Retinal pigment epithelial cell (primary cell): ENCODE results near the gene CNDP2.

Experiments
- DNase-seq: peaks from one replicate; pipeline ENCODE4 v3.0.0-alpha.2; 2010; ENCODE audit warnings: low read depth
- H3K4me3 ChIP-seq: 2 replicates; pipeline ENCODE4 v1.5.1; 2011; ENCODE audit warnings: mild to moderate bottlenecking, low read length, control low read depth, moderate library complexity
- TF ChIP-seq, protein P1 (sequence below): conservative IDR thresholded peaks from 2 replicates; pipeline ENCODE4 v1.5.1; 2011; ENCODE audit warnings: low read depth, low read length, control low read depth, inconsistent platforms

The CNDP2 gene

DNA sequence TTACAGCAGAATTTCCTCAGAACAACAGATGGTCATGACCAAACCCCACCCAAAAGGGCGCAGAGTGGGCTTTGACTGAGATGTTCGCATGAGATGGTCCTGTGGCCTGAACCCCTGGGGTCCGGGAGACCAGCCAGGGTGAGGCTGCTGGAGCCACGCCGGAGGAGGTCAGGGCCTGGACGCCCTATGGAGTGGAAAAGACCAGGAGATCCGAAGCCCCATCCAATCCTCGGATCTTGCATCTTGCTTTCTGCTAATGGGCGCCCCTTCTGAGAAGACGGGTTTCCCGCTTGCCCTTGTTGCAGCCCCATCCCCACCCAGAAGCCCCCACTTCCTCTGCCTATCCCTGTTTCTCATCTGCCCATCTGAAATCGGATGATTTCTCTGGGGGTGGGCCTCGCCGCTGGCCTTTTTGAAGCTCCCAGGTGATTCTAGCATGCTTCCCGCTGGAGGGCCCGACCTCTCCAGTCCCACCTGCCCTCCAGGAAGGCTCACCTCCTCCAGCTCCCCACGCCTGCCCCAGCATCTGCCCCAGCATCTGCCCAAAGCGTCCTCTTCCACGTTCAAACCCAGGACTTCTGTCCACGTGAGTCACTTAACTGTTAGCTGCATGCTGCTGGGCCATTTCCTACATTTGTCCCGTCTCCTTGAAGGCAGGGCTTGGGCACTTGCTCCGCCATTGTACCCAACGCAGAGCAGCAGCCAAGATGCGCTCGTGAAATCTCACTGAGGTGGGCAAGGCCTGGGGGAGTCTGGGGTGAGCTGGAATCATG lies 33.8 kb downstream of the CNDP2 start:
- TF ChIP-seq, protein P1, sequence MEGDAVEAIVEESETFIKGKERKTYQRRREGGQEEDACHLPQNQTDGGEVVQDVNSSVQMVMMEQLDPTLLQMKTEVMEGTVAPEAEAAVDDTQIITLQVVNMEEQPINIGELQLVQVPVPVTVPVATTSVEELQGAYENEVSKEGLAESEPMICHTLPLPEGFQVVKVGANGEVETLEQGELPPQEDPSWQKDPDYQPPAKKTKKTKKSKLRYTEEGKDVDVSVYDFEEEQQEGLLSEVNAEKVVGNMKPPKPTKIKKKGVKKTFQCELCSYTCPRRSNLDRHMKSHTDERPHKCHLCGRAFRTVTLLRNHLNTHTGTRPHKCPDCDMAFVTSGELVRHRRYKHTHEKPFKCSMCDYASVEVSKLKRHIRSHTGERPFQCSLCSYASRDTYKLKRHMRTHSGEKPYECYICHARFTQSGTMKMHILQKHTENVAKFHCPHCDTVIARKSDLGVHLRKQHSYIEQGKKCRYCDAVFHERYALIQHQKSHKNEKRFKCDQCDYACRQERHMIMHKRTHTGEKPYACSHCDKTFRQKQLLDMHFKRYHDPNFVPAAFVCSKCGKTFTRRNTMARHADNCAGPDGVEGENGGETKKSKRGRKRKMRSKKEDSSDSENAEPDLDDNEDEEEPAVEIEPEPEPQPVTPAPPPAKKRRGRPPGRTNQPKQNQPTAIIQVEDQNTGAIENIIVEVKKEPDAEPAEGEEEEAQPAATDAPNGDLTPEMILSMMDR = no peak
- no peak for DNase-seq
- H3K4me3 ChIP-seq = no peak overlapping the region

DNA sequence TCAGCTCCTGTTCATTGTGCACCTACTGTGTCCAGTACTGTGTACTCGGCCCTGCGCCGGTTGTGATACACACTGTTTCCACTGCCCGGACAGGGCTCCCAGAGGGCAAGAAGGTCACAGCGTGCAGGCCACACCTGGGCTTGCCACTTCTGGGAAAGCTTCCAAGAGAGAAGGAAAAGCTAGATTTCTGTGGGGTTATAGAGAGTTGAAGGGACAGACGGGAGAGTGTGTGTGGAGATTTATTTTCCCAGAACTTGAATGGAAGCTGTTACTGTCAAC lies 34.4 kb downstream of the CNDP2 start:
- DNase-seq = no peak
- TF ChIP-seq, protein P1 = no peak
- no peak overlapping the region for H3K4me3 ChIP-seq

DNA sequence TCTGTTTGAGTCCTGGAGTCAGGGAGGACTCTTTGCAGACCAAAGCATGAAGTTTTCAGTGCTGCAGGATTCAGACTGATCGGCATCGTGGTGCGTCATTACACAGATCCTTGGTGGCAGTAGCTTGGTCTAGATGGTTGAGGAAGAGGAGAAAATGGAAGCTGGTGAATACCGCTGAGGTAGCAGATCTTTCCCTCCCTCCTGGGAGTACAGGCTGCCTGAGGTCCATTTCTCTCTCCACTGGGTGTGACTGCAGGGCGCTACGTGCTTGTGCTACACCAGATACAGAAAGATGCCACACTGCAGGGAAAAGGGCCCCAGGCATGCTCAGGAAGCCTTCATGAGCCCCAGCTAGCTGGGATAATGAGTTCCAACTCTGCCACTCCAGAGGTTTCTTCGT lies 34.9 kb downstream of the CNDP2 start:
- TF ChIP-seq, protein P1 = no peak
- no peak overlapping the region for H3K4me3 ChIP-seq

DNA sequence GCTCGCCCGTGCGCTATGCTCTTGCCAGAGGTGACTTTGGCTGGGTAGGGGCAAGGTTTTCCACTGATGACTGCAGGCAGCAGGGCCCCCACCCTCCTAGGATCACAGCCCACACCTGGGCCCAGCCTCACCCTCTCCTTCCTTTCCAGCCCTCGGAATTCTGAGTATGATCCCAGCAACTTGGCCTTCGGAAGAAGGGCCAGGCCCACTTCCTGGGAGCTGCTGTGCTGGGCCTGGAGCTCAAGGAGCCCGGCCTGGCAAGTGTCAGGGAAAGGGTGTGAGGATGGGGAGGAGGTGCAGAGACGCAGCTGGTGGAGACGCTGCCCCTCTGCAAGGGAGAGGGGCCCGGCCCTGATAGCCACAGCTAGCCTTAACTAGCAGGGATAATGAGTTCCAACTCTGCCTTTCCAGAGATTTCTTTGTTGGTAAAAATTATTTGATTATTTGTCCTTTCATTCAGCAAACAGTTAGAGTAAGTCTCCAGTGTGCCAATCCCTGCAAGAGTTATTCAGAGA lies 36.4 kb downstream of the CNDP2 start:
- DNase-seq = no peak
- TF ChIP-seq, protein P1 = no peak
- no peak overlapping the region for H3K4me3 ChIP-seq

More for the DNA sequence above, 34.9 kb downstream of the CNDP2 start:
- no peak for DNase-seq

DNA sequence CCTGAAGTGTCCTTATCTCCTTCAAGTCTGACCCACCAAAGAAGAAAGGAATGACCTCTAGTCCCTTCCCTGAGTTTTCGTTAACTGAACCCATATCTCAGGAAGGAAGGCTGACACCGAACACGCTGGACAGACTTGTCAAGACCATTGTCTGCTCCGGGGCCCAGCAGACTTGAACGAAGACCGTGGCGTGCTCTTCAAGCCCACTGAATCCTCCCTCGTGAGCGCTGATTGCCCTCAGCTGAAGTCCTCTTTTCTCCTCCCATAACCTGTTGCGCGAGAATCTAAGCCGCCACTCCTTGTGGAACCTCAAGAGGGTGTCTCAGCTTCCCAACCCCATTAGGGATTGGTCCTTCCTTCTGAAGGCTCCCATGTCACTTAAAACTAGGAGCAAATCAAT lies 37.5 kb downstream of the CNDP2 start:
- no peak overlapping the region for H3K4me3 ChIP-seq

DNA sequence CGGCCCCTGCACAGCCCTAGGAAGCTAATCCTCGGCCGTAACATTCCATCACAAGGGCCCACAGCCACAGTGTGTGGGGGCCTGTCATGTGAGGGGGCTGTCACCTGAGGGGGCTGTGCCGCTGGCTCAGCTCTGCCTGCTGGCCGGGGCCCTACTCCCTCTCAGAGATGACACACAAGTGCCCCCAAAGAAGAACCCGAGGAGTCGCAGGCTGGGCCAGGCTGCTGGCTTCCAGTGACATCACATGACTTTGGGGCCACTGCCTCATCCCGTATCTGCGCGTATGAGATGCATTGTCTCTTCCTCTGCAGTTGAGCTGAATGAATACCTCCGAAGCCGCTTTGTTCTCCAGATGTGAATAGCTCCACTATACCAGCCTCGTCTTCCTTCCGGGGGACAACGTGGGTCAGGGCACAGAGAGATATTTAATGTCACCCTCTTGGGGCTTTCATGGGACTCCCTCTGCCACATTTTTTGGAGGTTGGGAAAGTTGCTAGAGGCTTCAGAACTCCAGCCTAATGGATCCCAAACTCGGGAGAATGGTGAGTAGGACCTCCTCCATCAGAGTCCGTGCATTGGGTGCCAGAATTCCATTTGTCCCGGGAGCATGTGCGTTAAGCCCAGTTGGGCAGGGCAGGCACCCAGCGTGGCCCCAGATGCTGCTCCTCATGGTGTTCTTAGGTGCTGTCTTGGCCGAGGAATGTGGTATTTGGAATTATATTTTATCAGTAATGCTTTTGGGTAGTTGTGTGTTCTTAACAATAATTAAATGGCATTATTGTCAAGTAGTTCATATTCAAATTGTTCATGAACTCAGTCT lies 38.2 kb downstream of the CNDP2 start, which contains the start of gene CNDP1:
CNDP1 (plus strand) TSS at position 351 of the 820 bp plus-strand sequence; CDS start at position 519, 168 bp downstream.
- TF ChIP-seq, protein P1 = no peak
- no peak for DNase-seq
- no peak within 1 kb of the TSS for H3K4me3 ChIP-seq

More for the DNA sequence above, 37.5 kb downstream of the CNDP2 start:
- no peak for DNase-seq
- TF ChIP-seq, protein P1 = no peak
